ENCODE results near the gene SOWAHA. TPM values are rescaled to one million over a fixed set of nuclear protein-coding genes. Genes with fewer than 3 reads are reported as not detected.
"Not testable (repeated sequence)": the region's sequence is repeated elsewhere in the genome, so short reads cannot be mapped to it uniquely, and the experiment has no call there.

SOWAHA gene
- total RNA-seq, 1 donor from 2014 or later = 0.13 TPM

DNA sequence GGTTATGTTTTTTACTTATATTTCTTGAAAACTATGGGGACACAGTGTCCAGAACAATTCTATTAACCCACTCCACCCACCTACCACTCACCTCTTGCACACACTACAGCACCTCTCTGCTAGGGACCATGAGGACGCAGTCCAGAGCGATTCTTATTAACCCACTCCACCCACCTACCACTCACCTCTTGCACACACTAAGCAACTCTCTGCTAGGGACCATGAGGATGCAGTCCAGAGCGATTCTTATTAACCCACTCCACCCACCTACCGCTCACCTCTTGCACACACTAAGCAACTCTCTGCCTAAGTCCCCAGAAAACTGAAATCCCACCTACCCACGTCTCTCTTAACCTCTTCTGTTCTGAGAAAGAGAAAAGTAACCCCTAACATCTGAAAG lies 19.5 kb downstream of the SOWAHA start:
- DNase-seq (no peak), ATAC-seq (ENCODE audit: poor library complexity) (no peak)
- intact Hi-C loops (cut with DNase I) = loop anchor here (5.0 kb wide), 1 partner anchor 50 kb away; no protein-coding TSS in a partner anchor

DNA sequence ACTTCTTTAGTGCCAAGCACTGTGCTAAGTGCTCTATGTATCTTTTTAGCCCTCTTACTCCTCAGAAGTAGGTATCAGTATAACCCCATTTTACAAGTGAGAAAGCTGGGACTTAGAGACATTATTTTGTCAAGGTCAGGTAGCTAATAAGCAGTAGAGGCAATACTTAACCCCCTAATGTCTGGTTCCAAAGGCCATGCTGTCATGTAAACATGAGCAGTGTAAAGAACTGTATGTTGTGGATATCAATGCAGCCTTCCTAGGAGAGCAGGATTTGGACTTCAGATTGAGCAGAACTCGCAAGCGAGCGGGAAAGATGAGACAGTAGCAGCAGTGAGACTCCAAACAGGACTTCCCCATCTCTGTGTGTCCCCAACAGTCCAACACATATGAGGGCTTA lies 21.0 kb downstream of the SOWAHA start:
- DNase-seq (no peak), ATAC-seq (ENCODE audit: poor library complexity) (no peak)
- intact Hi-C loops (cut with DNase I) = loop anchor here (5.0 kb wide), 1 partner anchor 48 kb away; no protein-coding TSS in a partner anchor

DNA sequence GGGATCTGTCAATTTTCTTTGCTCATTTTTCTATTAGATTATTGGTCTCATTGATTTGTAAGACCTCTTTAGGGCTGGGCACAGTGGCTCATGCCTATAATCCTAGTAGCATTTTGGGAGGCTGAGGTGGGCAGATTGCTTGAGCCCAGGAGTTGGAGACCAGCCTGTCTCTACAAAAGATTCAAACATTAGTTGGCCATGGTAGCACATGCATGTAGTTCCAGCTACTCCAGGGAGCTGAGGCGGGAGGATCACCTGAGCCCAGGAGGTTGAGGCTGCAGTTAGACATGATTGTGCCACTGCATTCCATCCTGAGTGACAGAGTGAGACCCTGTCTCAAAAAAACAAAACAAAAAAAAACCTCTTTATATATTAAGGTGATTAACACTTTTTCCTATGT lies 23.8 kb downstream of the SOWAHA start:
- intact Hi-C loops (cut with DNase I) = no loop called here
- DNase-seq (no peak), ATAC-seq (ENCODE audit: poor library complexity) (no peak)

DNA sequence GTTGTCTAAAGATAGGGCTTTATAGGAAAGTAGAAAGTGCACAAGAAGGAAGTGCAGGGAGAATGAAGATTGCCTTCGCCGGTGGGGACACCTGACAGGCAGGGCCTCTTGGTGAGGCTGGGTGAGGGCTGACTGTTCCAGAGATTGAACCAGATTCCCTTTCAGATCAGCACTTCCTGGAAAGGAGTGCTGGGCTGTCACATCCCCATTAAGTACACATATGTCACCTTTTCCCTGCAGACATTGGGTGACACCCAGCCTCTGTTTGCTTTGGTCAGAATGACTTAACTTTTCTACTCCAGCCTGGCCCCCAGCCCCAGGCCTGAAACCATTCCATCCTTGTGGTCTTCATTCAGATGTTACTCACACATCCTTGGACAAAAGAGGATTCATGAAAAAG lies 24.8 kb downstream of the SOWAHA start:
- DNase-seq (no peak), ATAC-seq (ENCODE audit: poor library complexity) (no peak)
- intact Hi-C loops (cut with DNase I) = no loop called here

DNA sequence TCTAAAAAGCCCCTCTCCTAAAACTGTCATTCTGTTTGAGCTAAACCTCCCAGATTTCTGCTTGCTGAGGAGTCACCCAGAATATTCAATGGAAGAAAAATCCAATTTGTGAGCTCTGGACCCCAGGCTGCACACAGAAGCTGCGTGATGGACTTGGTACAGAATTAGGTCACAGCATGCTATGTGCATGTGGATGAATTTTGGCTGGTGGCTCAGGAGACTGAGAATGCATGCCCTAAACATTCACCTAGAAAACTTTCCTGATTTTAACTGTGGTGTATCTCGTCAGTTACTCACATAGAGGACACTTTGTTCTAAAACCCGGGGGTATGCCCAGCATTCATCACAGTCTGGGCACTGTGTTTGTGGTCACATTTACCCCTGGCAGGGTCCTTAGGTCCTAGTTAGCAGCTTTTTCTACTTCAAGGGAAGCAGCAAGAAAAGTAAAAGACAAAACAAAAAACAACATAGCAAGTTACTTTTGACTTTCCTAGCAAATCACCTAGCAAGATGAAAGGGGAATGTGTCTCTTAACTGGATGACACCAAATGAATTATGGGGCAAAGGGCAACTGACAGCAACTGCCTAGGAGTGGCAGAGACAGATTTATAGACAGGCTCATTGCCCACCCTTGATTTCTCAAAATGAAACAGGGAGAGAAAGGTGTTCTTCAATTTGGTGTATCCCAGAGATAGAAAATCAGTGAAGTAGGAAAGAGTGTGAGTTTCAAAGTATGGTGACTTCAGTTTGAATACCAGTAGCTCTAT lies 25.6 kb downstream of the SOWAHA start:
- DNase-seq (no peak), ATAC-seq (ENCODE audit: poor library complexity) (no peak)
- intact Hi-C loops (cut with DNase I) = no loop called here

DNA sequence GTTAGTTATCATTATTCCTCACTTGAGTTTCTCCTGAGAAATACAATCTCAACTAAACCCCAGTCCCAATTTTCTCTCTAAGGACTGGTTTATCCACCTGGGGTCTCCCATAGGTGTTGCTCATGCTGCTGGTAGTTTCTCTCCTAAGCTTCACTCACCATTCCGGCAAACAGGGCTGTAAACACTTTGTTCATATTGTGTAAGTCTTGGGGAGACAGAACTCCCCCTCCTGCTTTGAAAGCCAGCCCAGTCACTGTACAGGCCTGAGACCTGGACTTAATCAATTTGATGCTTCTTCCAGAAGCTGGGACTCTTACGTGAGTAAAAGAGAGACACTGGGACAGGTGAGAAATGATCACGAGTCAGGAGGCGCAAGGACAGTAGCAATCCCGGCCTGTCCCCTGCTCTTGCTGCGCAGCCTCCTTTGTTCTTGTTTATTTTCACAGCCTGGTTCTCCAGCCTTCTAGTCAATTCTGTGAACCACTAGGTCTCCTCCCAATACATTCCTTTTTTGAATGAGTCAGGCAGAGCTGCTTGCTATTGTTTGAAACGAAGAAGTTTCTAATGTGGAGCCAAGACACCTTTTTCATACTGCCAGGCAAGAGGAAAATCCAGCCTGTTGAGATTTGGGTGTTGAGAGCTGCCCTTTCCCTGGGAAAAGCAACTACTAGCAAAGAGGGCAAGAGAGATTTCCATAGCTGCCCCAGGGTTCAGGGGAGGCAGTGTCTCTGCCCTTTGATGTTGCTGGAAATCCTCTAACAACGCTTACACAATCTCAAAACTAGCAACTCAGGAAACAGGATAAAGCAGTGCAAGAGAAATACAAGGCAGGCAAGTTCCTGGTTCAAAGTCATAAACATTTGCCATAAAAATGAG lies 26.6 kb downstream of the SOWAHA start:
- intact Hi-C loops (cut with DNase I) = no loop called here
- ATAC-seq (ENCODE audit: poor library complexity) (no peak), DNase-seq (no peak)

DNA sequence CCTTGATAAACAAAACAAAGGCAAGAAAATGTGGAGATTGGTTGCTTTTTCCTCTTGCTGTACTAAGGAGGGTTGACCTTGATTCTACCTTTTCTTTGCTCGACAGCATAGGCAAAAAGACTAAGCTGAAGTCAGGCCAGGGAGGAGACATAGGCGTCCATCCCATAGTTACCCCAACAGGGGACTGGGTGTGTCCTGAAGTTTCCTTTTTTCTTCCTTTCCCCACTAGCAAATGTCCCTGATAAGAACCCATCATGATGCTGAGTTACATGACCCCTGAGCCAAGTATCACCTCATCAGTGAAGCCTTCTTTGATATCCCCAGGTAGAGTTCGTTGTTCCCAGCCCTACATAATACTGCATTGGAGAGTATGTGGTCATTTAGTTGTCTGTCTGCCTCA lies 27.2 kb downstream of the SOWAHA start:
- ATAC-seq (ENCODE audit: poor library complexity) = no peak
- intact Hi-C loops (cut with DNase I) = no loop called here

DNA sequence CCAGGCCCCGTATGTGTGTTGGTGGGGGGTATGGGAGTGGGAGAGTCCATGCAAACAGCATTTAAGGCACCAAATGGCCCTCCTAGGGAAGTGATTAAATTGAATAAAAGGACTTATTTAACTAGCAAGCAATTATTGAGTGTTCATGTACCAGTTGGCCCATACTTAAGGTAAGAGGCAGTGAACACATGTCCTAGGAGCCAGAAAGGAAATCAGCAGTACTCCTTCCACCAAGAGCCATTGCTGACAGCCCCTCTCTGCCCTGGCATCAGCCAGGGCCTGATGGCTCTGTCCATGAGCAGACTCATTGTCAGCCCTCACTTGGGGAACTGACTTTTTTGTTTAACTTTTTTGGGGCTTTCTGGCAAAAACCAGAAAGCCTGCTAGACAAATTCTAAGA lies 27.8 kb downstream of the SOWAHA start:
- intact Hi-C loops (cut with DNase I) = no loop called here

More for the DNA sequence above, 27.2 kb downstream of the SOWAHA start:
- DNase-seq = no peak

DNA sequence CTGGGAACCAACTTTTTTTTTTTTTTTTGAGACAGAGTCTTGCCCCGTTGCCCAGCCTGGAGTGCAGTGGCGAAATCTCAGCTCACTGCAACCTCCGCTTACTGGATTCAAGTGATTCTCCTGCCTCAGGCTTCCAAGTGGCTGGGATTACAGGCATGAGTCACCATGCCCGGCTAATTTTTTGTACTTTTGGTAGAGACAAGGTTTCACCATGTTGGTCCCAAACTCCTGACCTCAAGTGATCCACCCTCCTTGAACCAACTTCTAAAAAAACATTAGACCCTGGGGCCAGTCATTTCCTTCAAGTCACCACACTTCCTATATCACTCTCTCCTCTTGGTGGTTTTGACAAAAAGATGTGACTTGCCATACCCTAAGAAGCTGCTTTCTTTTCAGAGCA lies 28.2 kb downstream of the SOWAHA start:
- intact Hi-C loops (cut with DNase I) = no loop called here
- DNase-seq = no peak
- no peak for ATAC-seq (ENCODE audit: poor library complexity)

More for the DNA sequence above, 27.8 kb downstream of the SOWAHA start:
- ATAC-seq (ENCODE audit: poor library complexity) (no peak), DNase-seq (no peak)

DNA sequence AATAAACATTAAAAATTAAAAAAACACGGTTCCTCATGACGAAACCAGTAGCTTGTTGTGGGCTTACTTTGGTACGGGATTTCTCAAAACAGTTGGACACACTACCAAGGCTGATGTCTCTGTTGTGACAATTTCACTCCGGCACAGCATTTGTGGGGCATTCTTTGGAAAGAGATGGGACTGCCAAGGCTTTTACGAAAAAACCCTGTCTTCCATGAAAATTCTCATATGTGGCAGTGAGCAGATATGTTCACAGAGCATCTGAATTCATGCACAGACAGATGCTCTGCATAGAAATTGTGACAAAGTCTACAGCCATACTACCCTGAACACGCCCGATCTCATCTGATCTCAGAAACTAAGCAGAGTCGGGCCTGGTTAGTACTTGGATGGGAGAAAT lies 35.2 kb downstream of the SOWAHA start:
- intact Hi-C loops (cut with DNase I) = no loop called here
- DNase-seq (no peak), ATAC-seq (ENCODE audit: poor library complexity) (no peak)

DNA sequence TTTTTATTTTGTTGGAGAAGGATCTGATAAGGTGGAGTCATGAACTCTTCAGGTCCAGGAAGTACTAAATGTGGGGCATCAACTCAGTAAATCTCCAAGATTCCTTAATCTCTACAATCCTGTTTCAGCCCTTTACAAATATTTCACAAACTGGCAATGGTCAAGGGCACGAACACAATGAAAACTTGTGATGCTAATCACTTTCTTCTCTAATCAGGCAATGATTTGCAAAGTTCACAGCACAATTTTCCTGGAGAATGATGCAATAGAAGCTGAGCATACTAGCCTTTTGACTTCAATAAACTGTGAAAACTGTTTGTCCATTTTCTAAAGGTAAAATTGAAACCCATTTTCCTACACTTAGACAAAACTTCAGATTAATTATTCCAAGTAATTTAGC lies 36.2 kb downstream of the SOWAHA start:
- ATAC-seq (ENCODE audit: poor library complexity) = no peak
- intact Hi-C loops (cut with DNase I) = no loop called here
- no peak for DNase-seq

DNA sequence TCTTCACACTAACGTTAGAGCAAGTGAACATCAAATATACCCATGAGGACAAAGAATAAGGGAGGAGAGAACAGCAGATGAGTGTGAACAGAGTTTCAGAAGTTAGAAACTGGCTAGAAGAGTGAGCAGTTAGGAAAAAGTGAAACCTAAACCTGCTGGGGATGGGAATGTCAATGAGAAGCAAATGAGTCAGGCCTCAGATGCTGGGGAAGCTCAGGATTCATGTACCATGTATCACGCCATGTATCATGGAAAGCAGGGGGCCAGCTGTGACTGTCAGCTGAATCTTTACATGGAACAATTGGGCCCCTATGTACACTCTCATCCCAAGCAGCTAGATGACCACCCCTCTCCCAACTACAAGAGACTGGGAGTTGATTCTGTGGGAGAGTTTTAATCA lies 37.0 kb downstream of the SOWAHA start:
- intact Hi-C loops (cut with DNase I) = no loop called here
- no peak for DNase-seq
- ATAC-seq (ENCODE audit: poor library complexity) = no peak

DNA sequence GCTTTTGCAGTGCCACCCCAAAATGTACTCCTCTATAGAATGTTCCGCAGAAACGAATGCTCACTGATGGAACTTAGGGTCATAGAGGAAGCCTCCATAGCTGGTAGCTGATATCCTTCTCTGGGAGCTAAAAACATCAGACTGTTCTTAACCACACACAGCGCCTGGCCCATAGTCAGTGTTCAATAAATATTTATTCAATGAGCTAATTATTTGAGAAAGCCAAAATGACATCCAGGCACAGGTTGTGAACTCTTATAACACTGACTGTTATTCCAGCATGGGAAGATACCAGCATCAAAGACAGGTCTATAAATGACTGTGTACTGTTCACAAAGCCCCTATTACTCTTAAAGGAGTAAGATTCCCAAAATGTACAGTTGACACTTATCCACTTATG lies 40.2 kb downstream of the SOWAHA start:
- ATAC-seq (ENCODE audit: poor library complexity) (no peak), DNase-seq (no peak)
- intact Hi-C loops (cut with DNase I) = no loop called here

DNA sequence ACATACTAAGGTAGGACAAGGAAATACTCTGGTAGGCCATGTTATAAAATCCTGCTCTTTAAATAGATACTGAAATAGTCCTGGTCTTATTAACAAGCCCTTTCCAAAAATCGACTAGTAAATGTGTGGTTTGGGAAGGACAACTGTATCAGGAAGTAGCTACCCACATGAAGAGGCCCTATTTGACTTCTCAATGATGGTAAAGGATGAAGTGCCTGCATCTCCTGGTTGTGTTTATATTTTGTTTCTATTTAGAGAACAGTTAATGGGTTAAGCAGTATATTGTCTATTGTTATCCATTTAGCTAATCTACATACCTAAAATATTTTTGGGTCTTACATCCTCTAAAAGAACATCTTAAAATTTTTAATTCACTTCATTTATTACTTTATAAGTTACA lies 40.7 kb downstream of the SOWAHA start:
- ATAC-seq (ENCODE audit: poor library complexity) = no peak
- intact Hi-C loops (cut with DNase I) = no loop called here
- DNase-seq = no peak

DNA sequence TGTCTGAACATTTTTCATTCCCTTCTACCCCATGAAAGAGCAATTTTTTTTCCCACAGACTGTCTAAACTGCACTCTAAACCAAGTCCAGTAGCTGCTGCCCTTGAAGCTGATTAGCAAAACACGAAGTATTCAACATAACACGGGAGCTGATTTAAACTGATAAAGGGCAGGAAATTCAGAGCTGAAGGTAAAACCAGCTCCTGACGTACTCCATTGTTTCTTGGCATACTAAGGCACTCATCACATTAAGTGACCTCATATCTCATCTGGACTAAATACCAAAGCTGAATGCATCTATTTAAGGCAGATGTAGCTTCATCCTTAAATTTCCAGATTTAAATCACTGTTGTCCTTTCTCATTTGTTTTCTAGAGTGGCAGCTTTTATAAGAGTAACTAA lies 41.2 kb downstream of the SOWAHA start:
- ATAC-seq (ENCODE audit: poor library complexity) (no peak), DNase-seq (no peak)
- intact Hi-C loops (cut with DNase I) = no loop called here

DNA sequence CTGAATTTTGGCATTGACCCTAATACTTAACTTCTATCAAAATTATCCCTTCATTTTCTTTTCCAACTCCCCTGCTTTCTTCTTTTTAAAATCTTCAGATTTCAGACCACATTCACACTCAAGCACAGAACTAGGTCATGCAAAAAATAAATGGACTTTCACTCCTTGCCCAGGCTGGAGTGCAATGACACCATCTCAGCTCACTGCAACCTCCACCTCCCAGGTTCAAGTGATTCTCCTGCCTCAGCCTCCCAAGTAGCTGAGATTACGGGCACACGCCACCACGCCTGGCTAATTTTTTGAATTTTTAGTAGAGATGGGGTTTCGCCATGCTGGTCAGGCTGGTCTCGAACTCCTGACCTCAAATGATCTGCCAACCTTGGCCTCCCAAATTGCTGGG lies 41.9 kb downstream of the SOWAHA start:
- intact Hi-C loops (cut with DNase I); ATAC-seq (ENCODE audit: poor library complexity); DNase-seq: not testable (repeated sequence)

DNA sequence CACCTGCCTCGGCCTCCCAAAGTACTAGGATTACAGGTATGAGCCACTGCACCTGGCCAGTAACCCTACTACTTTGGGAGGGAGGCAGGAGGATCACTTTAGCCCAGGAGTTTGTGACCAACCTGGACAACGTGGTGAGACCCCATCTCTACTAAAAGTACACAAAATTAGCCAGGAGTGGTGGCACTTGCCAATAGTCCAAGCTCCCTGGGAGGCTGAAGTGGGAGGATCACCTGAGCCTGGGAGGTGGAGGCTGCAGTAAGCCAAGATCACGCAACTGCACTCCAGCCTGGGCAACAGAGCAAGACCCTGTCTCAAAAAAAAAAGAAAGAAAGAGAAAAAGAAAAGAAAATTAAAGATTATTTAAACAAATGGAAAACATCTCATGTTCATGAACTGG lies 42.9 kb downstream of the SOWAHA start:
- no peak for DNase-seq
- no peak for ATAC-seq (ENCODE audit: poor library complexity)
- intact Hi-C loops (cut with DNase I) = no loop called here

DNA sequence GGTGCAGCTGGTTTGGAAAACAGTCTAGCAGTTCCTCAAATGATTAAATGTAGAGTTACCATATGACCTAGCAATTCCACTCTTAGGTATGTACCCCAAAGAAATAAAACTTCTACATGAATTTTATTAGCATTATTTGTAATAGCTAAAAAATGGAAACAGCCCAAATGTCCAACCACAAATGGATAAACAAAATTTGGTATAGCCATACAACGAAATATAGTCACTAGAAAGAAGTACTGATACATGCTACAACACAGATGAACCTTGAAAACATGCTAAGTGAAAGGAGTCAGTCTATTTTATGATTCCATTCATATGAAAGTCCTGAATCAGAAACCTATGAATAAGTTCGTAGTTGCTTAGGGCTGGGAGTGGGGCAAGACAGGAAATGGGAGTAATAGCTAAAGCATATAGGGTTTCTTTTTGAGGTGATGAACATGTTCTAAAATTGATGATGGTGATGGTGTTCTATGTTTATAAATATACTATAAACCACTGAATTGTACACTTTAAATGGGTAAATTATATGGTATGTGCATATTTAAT lies 46.9 kb downstream of the SOWAHA start:
- intact Hi-C loops (cut with DNase I) = no loop called here
- no peak for DNase-seq
- no peak for ATAC-seq (ENCODE audit: poor library complexity)

DNA sequence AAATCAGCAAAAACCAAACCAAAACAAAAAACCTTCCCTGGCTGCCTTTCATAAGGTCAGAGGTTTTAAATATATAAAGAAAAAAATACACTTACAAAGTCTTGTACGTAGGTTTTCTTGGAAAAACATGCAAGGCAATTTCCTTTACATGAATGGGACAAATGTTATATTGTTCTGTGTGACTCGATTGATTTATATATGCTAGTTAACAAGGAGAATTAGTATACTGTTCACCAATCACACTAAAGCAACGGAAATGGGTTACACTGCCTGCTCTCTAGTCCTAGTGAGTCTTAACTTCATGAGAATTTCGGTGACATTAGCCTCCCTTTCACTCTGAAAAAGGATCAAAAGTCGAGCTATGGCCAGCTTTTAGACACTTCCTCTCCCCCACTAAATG lies 47.6 kb downstream of the SOWAHA start:
- no peak for DNase-seq
- no peak for ATAC-seq (ENCODE audit: poor library complexity)
- intact Hi-C loops (cut with DNase I) = no loop called here

Data from Right ventricle myocardium superior (tissue), 1 donor.